Eye (tissue), 1 donor: ENCODE measurements around the gene AMZ1.
A peak's percentile ranks its signal among the peaks of the same experiment; 100 is the strongest.

Experiments used
- DNase-seq: peaks from one replicate; pipeline ENCODE4 v3.0.0-alpha.2; 2015

AMZ1 gene

GRCh38 chr7:2687881-2688318, at the start of gene AMZ1:
Gene AMZ1 (plus strand): TSS chr7:2688202. CDS start chr7:2700452, 12,250 bp downstream.
- peak; percentile 14 for DNase-seq

GRCh38 chr7:2638224-2638991, 49.6 kb upstream of the AMZ1 start:
- DNase-seq: peak; percentile 81

GRCh38 chr7:2639181-2639681, 48.8 kb upstream of the AMZ1 start:
- DNase-seq: no peak

- DNase-seq: no peak
Observed at GRCh38 chr7:2639695-2640481, 48.1 kb upstream of the AMZ1 start.

- DNase-seq: no peak
Observed at GRCh38 chr7:2640482-2640830, 47.5 kb upstream of the AMZ1 start.

- DNase-seq: no peak
Observed at GRCh38 chr7:2640846-2641316, 47.1 kb upstream of the AMZ1 start.

GRCh38 chr7:2641406-2642393, 46.3 kb upstream of the AMZ1 start:
- DNase-seq: peak; percentile 95

GRCh38 chr7:2643386-2644219, 44.4 kb upstream of the AMZ1 start:
- no peak for DNase-seq

GRCh38 chr7:2644220-2644561, 43.8 kb upstream of the AMZ1 start:
- DNase-seq: no peak

- DNase-seq: no peak
Observed at GRCh38 chr7:2644562-2645273, 43.3 kb upstream of the AMZ1 start.

- DNase-seq: no peak
Observed at GRCh38 chr7:2645274-2645868, 42.6 kb upstream of the AMZ1 start.

GRCh38 chr7:2646336-2646679, 41.7 kb upstream of the AMZ1 start:
- no peak for DNase-seq

GRCh38 chr7:2646680-2647571, 41.1 kb upstream of the AMZ1 start:
- no peak for DNase-seq

- DNase-seq: no peak
Observed at GRCh38 chr7:2647594-2648172, 40.3 kb upstream of the AMZ1 start.

- no peak for DNase-seq
Observed at GRCh38 chr7:2649139-2649838, 38.7 kb upstream of the AMZ1 start.

- no peak for DNase-seq
Observed at GRCh38 chr7:2649991-2650390, 38.0 kb upstream of the AMZ1 start.

- DNase-seq: no peak
Observed at GRCh38 chr7:2650451-2650850, 37.6 kb upstream of the AMZ1 start.

GRCh38 chr7:2651336-2651735, 36.7 kb upstream of the AMZ1 start:
- DNase-seq: no peak
